Hippocampal formation (tissue), 2 donors: Measurements from ENCODE around the gene PHF10.

Experiments
- DNase-seq, 2 donors: peaks; one replicate each; lab custom pipeline; 2025; lab: John Stamatoyannopoulos, UW

The PHF10 gene

GRCh38 chr6:169677096-169677495 is 47.2 kb downstream of the PHF10 start:
- DNase-seq = no peak

GRCh38 chr6:169675011-169675410 is 49.3 kb downstream of the PHF10 start:
- no peak for DNase-seq

- no peak for DNase-seq
Observed at GRCh38 chr6:169671563-169671962, 52.7 kb downstream of the PHF10 start.

GRCh38 chr6:169669889-169670288 is 54.4 kb downstream of the PHF10 start:
- DNase-seq = no peak

- DNase-seq = no peak
Observed at GRCh38 chr6:169669147-169669546, 55.2 kb downstream of the PHF10 start.

- DNase-seq = no peak
Observed at GRCh38 chr6:169668203-169668847, 56.0 kb downstream of the PHF10 start.

GRCh38 chr6:169667716-169668115 is 56.6 kb downstream of the PHF10 start:
- no peak for DNase-seq

- no peak for DNase-seq
Observed at GRCh38 chr6:169666441-169666840, 57.9 kb downstream of the PHF10 start.

- DNase-seq = no peak
Observed at GRCh38 chr6:169665289-169665688, 59.0 kb downstream of the PHF10 start.

GRCh38 chr6:169664227-169664626 is 60.1 kb downstream of the PHF10 start:
- no peak for DNase-seq

GRCh38 chr6:169663468-169663867 is 60.8 kb downstream of the PHF10 start:
- no peak for DNase-seq

GRCh38 chr6:169661391-169661756 is 62.9 kb downstream of the PHF10 start:
- no peak for DNase-seq

GRCh38 chr6:169660751-169661390 is 63.4 kb downstream of the PHF10 start:
- DNase-seq = no peak

- no peak for DNase-seq
Observed at GRCh38 chr6:169659820-169660610, 64.3 kb downstream of the PHF10 start.

- DNase-seq = no peak
Observed at GRCh38 chr6:169657284-169657610, 67.1 kb downstream of the PHF10 start.

GRCh38 chr6:169656546-169657283 is 67.6 kb downstream of the PHF10 start:
- DNase-seq = no peak

GRCh38 chr6:169654598-169655391 is 69.5 kb downstream of the PHF10 start:
- DNase-seq = peak; percentile 29 to 60
